K562 (cell line): ENCODE data around the gene ITPA. TPM values are rescaled to one million over a fixed set of nuclear protein-coding genes. Genes with fewer than 3 reads are reported as not detected.
A peak's percentile ranks its signal among the peaks of the same experiment; 100 is the strongest.

Source experiments
- ATAC-seq: fragments of 200-7000 bp; cut with Tn5 transposase; 3 replicates; pipeline ENCODE4 v1.9.1; 2020; ENCODE audit warnings: moderate library complexity
- BruUV-seq: library from RNA; stranded (reverse); fragments of 400-500 nt; replicated peaks from 2 replicates; lab custom pipeline; 2021; lab: Mats Ljungman, UMichigan
- CTCF ChIA-PET: fragments of 300-600 bp; formaldehyde crosslinking; extraction: SDS; loops from one replicate; lab custom pipeline; 2021; ENCODE audit warnings: low intra/inter-chr PET ratio; lab: Yijun Ruan, JAX
- POLR2A ChIA-PET: fragments of 300-600, 350-650 bp; sonication (Branson Sonifier 250); formaldehyde crosslinking; extraction: SDS; loops from one replicate; lab custom pipeline; 2021; ENCODE audit warnings: antibody characterized with exemption, inconsistent platforms; lab: Yijun Ruan, JAX
- DNase-seq, 4 experiments: peaks; one replicate each; pipeline versions ENCODE4 v3.0.0 to v3.0.0-alpha.2; 2011 to 2018; ENCODE audit warnings: low spot score in 3 of 4, mixed read lengths in 3 of 4; ENCODE audit errors: extremely low read depth in 1 of 4
- FAIRE-seq: peaks from 2 replicates; lab custom pipeline; 2011; peaks lifted over from hg19 to GRCh38; lab: Jason Lieb, UNC
- H2AFZ ChIP-seq: 2 replicates; pipeline ENCODE4 v1.6.0; 2011; ENCODE audit warnings: low read depth, low read length, control low read depth, inconsistent platforms
- H3K27ac ChIP-seq: fragments of 200-600 bp; 3 replicates; pipeline ENCODE4 v1.8.0; 2011; ENCODE audit warnings: low read depth, mild to moderate bottlenecking, control low read depth, inconsistent platforms, low read length, moderate library complexity, mixed read lengths; ENCODE audit errors: extremely low read depth
- H3K27me3 ChIP-seq, 2 experiments: fragments of 300-600 bp in 1 of 2; 2 replicates in 1 of 2; 3 replicates in 1 of 2; pipeline versions ENCODE4 v1.6.0 to v1.8.0; 2011; ENCODE audit warnings: inconsistent platforms in 2 of 2, low read length in 2 of 2, mild to moderate bottlenecking in 1 of 2, mixed read lengths in 1 of 2, moderate library complexity in 1 of 2; ENCODE audit not compliant: control insufficient read depth in 2 of 2, insufficient read depth in 2 of 2
- H3K36me3 ChIP-seq: fragments of 300-600 bp; 3 replicates; pipeline ENCODE4 v1.8.0; 2011; ENCODE audit warnings: mild to moderate bottlenecking, low read length, inconsistent platforms; ENCODE audit not compliant: control insufficient read depth, insufficient read depth
- H3K4me1 ChIP-seq, 2 experiments: fragments of 200-600 bp in 1 of 2; replicated peaks in 1 of 2; 2 replicates in 1 of 2; 3 replicates in 1 of 2; pipeline versions ENCODE4 v1.5.1 to v1.8.0; 2011; ENCODE audit warnings: inconsistent platforms in 2 of 2, low read length in 2 of 2, mild to moderate bottlenecking in 1 of 2, mixed read lengths in 1 of 2, moderate library complexity in 1 of 2; ENCODE audit not compliant: control insufficient read depth in 2 of 2, insufficient read depth in 2 of 2
- H3K4me2 ChIP-seq: 2 replicates; pipeline ENCODE4 v1.6.1; 2011; ENCODE audit warnings: low read length, control low read depth, inconsistent platforms, mixed read lengths; ENCODE audit not compliant: insufficient read depth
- H3K4me3 ChIP-seq: fragments of 200-600 bp; sonication (generic), shearing (Covaris generic); 2 replicates; pipeline ENCODE4 v1.5.1; 2016; ENCODE audit warnings: control low read depth, inconsistent platforms
- H3K79me2 ChIP-seq: fragments of 200-600 bp; 3 replicates; pipeline ENCODE4 v1.8.0; 2011; ENCODE audit warnings: low read length, inconsistent platforms; ENCODE audit not compliant: control insufficient read depth, insufficient read depth
- H3K9ac ChIP-seq, 2 experiments: 2 replicates each; pipeline versions ENCODE4 v1.6.0 to v1.6.1; 2011; ENCODE audit warnings: low read depth in 2 of 2, low read length in 2 of 2, control low read depth in 1 of 2, inconsistent platforms in 1 of 2, mild to moderate bottlenecking in 1 of 2, mixed read lengths in 1 of 2; ENCODE audit not compliant: insufficient read depth in 1 of 2
- H3K9me1 ChIP-seq: one replicate; pipeline ENCODE4 v1.6.0; 2011; ENCODE audit warnings: inconsistent platforms, mild to moderate bottlenecking, low read length, moderate library complexity; ENCODE audit not compliant: control insufficient read depth, insufficient read depth
- H3K9me3 ChIP-seq: replicated peaks from 2 replicates; pipeline ENCODE4 v1.5.1; 2011; ENCODE audit warnings: low read depth, low read length, inconsistent platforms; ENCODE audit not compliant: control insufficient read depth, insufficient read depth
- H4K20me1 ChIP-seq: replicated peaks from 2 replicates; pipeline ENCODE4 v1.6.1; 2011; ENCODE audit warnings: low read length, inconsistent platforms, mixed read lengths; ENCODE audit not compliant: control insufficient read depth, insufficient read depth
- CHD1 ChIP-seq: fragments of 200-600 bp; sonication (generic); IDR thresholded peaks from one replicate; pipeline ENCODE4 v1.6.1; 2012; ENCODE audit warnings: mild to moderate bottlenecking, moderate library complexity, low read length, inconsistent platforms
- HDAC8 ChIP-seq: fragments of 450-650 bp; IDR thresholded peaks from 2 replicates; pipeline ENCODE4 v1.6.1; 2016; ENCODE audit warnings: mild to moderate bottlenecking, missing genetic modification characterization, moderate library complexity, missing compliant biosample characterization
- MYNN ChIP-seq, 2 experiments: sonication (generic); formaldehyde crosslinking in 1 of 2; IDR thresholded peaks; 2 replicates each; pipeline versions ENCODE4 v1.5.0 to v1.6.1; 2016 to 2020; ENCODE audit warnings: antibody characterized with exemption in 1 of 2, missing genetic modification reagents in 1 of 2
- POLR2G ChIP-seq: fragments of 200-400 bp; formaldehyde crosslinking; IDR thresholded peaks from 2 replicates; pipeline ENCODE4 v1.6.1; 2017; ENCODE audit warnings: low read depth, mild to moderate bottlenecking, antibody characterized with exemption, low read length, moderate library complexity
- SREBF2 ChIP-seq: sonication (generic); formaldehyde crosslinking; IDR thresholded peaks from 2 replicates; pipeline ENCODE4 v1.4.0; 2020; ENCODE audit warnings: mild to moderate bottlenecking, missing genetic modification reagents
- ZNF263 ChIP-seq: sonication (generic); formaldehyde crosslinking; IDR thresholded peaks from 2 replicates; pipeline ENCODE4 v1.8.0; 2022; ENCODE audit warnings: mild to moderate bottlenecking, missing genetic modification reagents, borderline replicate concordance
- ZNF583 ChIP-seq: fragments of 250-450 bp; sonication (Bioruptor Pico); IDR thresholded peaks from 2 replicates; pipeline ENCODE4 v1.4.0; 2020
- WGBS: fragments of 100-300 bp; shearing (Covaris generic); methylation state at CpG from one replicate; pipeline ENCODE4 v1.1.6; 2016; ENCODE audit warnings: low coverage, mixed read lengths; ENCODE audit not compliant: insufficient coverage; ENCODE audit errors: missing lambda C conversion rate; 5-methylcytosine and 5-hydroxymethylcytosine counted together
- in situ Hi-C: fragments of 300-500 bp; cut with MboI; formaldehyde crosslinking; loops from 4 replicates; pipeline ENCODE4 v1.15.0; 2018; ENCODE audit warnings: inconsistent platforms, mixed read lengths
- intact Hi-C: fragments of 100-400 bp; cut with micrococcal nuclease; formaldehyde crosslinking; loops from 2 replicates; pipeline ENCODE4 v1.14.2; 2022
- polyA plus RNA-seq, 8 experiments: library from polyadenylated mRNA; depleted of rRNA in 4 of 8; stranded (reverse) in 5 of 8; unstranded in 3 of 8; fragments of >200 nt; fragmentation: Nextera tagmentation in 2 of 8; fragmentation: Illumina TruSeq in 1 of 8; extraction: Ambion mirVana in 2 of 8; extraction: Trizol in 1 of 8; gene quantifications; 2 replicates each; pipeline versions ENCODE4 v1.2.1 to v1.2.3, GENCODE V29; 2011 to 2014; ENCODE audit warnings: inconsistent platforms in 1 of 8, missing spikeins in 1 of 8
- total RNA-seq, 7 experiments: library from RNA; depleted of rRNA in 6 of 7; stranded (reverse); fragments of >200 nt in 6 of 7; fragmentation: Illumina TruSeq in 2 of 7; extraction: Trizol in 2 of 7; gene quantifications; 2 replicates each; pipeline versions ENCODE4 v1.2.1 to v1.2.3, GENCODE V29; 2011 to 2021; ENCODE audit warnings: low replicate concordance in 1 of 7
- TF ChIP-seq, protein P1 (sequence below): fragments of 200-800 bp; sonication (Bioruptor generic); IDR thresholded peaks from 2 replicates; pipeline ENCODE4 v1.6.1; 2016; ENCODE audit warnings: missing genetic modification characterization, missing compliant biosample characterization

ITPA gene
- total and polyA plus RNA-seq, 9 of the 15 experiments (the other 6 are each of a cell fraction or from before 2014, with no cell fraction given): 5.0 to 79.7 (median 36.7) TPM

DNA sequence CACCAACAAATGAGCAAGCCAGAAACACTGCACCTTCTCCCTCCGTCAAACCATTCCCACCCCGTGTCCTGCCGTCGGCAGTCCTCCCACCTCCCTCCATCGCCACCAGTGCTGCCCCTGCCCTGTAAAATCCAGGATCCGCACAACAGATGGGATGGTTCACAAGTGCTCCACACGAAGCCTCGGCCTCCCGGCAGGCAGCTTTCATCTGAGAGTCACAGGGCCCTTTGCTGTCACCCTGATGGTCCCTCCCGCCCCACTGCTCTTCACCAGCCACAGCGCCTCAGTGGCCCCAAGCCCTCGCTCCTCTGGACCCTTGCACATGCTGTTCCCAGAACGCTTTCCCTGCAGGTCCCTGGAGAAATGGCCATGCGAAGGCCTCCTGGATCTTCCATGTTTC is 17.6 kb downstream of the ITPA start:
- FAIRE-seq (no peak), ATAC-seq (no peak)
- Histone ChIP-seq H3K4me2 (no peak overlapping the region), H3K4me1 (peaks cover 0 to 32% of the 10 kb centered on the region in 2 experiments; a peak in 2 of 5 replicates), H3K9me1 (no peaks in the 10 kb centered on the region), H3K9me3 (no peaks in the 10 kb centered on the region)
- intact Hi-C loops: no loop called here
- CTCF ChIA-PET: no interaction called here
- in situ Hi-C loops: no loop called here
- TF ChIP-seq ZNF263 (CRISPR knock-in tag): no peak
- no peak for TF ChIP-seq SREBF2 (CRISPR knock-in tag)
- no peak for TF ChIP-seq CHD1
- peak; percentile 13; the same call in 1 of the 2 replicates for TF ChIP-seq POLR2G
- TF ChIP-seq HDAC8 (tag): no peak
- no peak for TF ChIP-seq MYNN (IDR thresholded peaks at IDR 0.05)
- no peak for TF ChIP-seq MYNN (CRISPR knock-in tag; IDR thresholded peaks at IDR 0.05)
- TF ChIP-seq, protein P1, sequence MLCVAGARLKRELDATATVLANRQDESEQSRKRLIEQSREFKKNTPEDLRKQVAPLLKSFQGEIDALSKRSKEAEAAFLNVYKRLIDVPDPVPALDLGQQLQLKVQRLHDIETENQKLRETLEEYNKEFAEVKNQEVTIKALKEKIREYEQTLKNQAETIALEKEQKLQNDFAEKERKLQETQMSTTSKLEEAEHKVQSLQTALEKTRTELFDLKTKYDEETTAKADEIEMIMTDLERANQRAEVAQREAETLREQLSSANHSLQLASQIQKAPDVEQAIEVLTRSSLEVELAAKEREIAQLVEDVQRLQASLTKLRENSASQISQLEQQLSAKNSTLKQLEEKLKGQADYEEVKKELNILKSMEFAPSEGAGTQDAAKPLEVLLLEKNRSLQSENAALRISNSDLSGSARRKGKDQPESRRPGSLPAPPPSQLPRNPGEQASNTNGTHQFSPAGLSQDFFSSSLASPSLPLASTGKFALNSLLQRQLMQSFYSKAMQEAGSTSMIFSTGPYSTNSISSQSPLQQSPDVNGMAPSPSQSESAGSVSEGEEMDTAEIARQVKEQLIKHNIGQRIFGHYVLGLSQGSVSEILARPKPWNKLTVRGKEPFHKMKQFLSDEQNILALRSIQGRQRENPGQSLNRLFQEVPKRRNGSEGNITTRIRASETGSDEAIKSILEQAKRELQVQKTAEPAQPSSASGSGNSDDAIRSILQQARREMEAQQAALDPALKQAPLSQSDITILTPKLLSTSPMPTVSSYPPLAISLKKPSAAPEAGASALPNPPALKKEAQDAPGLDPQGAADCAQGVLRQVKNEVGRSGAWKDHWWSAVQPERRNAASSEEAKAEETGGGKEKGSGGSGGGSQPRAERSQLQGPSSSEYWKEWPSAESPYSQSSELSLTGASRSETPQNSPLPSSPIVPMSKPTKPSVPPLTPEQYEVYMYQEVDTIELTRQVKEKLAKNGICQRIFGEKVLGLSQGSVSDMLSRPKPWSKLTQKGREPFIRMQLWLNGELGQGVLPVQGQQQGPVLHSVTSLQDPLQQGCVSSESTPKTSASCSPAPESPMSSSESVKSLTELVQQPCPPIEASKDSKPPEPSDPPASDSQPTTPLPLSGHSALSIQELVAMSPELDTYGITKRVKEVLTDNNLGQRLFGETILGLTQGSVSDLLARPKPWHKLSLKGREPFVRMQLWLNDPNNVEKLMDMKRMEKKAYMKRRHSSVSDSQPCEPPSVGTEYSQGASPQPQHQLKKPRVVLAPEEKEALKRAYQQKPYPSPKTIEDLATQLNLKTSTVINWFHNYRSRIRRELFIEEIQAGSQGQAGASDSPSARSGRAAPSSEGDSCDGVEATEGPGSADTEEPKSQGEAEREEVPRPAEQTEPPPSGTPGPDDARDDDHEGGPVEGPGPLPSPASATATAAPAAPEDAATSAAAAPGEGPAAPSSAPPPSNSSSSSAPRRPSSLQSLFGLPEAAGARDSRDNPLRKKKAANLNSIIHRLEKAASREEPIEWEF (CRISPR knock-in tag): no peak
- TF ChIP-seq ZNF583: no peak
- TF ChIP-seq, all 486 proteins: peak for 1
- Histone ChIP-seq H3K9ac (no peak overlapping the region), H3K4me3 (no peak overlapping the region), H3K79me2 (no peaks in the 10 kb centered on the region), H4K20me1 (no peaks in the 10 kb centered on the region), H3K27me3 (no peaks in the 10 kb centered on the region), H3K27ac (no peak overlapping the region), H3K36me3 (peaks cover 19% of the 10 kb centered on the region; the same call in 2 of the 3 replicates), H2AFZ (no peak overlapping the region)
- BruUV-seq: no TSS peak
- 84% methylated on average over 4 of the region's 14 CpGs for WGBS
- POLR2A ChIA-PET: no interaction called here
- no peak for DNase-seq
